IPS DF 6.9 (cell line): Measurements from ENCODE around the gene NOL7.
A peak's percentile ranks its signal among the peaks of the same experiment; 100 is the strongest.

ENCODE experiments used
- DNase-seq: peaks from one replicate; pipeline ENCODE4 v3.0.0-alpha.2; 2013; ENCODE audit warnings: low read depth, low spot score
- H3K27ac ChIP-seq: one replicate; pipeline ENCODE4 v1.5.1; 2013; ENCODE audit warnings: low read length, control low read depth
- H3K27me3 ChIP-seq: 2 replicates; pipeline ENCODE4 v1.6.1; 2013; ENCODE audit warnings: mild to moderate bottlenecking, low read length; ENCODE audit not compliant: control insufficient read depth, insufficient read depth
- H3K36me3 ChIP-seq: 2 replicates; pipeline ENCODE4 v1.6.1; 2013; ENCODE audit warnings: low read length; ENCODE audit not compliant: control insufficient read depth, insufficient read depth
- H3K4me1 ChIP-seq: 2 replicates; pipeline ENCODE4 v1.6.1; 2013; ENCODE audit warnings: low read length; ENCODE audit not compliant: control insufficient read depth, insufficient read depth
- H3K4me3 ChIP-seq: 2 replicates; pipeline ENCODE4 v1.5.1; 2013; ENCODE audit warnings: mild to moderate bottlenecking, low read length
- H3K9me3 ChIP-seq: 2 replicates; pipeline ENCODE4 v1.6.1; 2013; ENCODE audit warnings: low read length, inconsistent platforms; ENCODE audit not compliant: control insufficient read depth, insufficient read depth
- WGBS: extraction: QIAGEN DNeasy Blood & Tissue Kit; methylation state at CpG from one replicate; pipeline ENCODE4 v1.1.7; 2013; ENCODE audit warnings: mixed read lengths, missing lambda C conversion rate; ENCODE audit not compliant: insufficient read length, insufficient coverage; 5-methylcytosine and 5-hydroxymethylcytosine counted together

NOL7 gene

DNA sequence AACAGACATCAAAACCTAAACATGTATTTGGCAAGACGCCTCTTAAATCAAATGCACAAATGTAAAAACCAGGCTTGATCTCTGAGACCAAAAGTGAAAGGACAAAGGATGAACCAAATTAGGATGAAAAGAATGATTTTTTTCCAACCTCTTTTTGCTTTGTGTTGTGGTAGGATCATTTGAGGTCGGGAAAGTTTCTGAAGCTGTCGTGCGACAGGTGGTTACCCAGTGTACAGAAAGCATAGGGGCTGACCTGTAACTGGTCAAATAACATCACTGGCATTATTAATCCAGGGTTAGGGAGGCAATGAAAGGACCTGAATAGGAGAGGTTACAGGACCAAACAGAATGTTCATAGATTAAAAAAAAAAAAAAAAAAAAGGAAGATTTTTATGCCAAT lies 18.1 kb upstream of the NOL7 start:
- no peak for DNase-seq
- Histone ChIP-seq H3K4me1 (no peaks in the 10 kb centered on the region), H3K9me3 (no peaks in the 10 kb centered on the region), H3K4me3 (no peak overlapping the region), H3K27me3 (no peaks in the 10 kb centered on the region), H3K27ac (no peak overlapping the region), H3K36me3 (no peaks in the 10 kb centered on the region; the same call in 1 of the 2 replicates)
- whole genome bisulfite sequencing = no CpG with 5 or more reads among the region's 4 CpGs

DNA sequence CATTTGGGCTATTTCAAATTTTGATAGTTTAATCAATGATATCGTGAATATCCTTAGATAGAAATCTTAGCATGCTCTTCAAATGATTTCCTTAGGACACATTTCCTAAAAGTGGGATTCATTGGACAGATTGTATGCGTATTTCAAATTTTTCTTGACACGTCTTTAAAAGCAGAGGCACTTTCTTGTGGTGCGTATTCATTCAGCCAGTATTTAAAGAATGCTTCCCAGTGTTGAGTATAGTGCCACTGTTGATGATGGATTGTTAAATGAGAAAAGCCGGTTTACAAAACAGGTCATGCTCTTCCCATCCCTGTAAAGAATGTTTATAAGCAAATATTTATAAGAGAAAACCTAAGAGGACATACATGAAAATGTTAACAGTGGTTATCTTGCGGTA lies 15.1 kb upstream of the NOL7 start:
- H3K9me3 ChIP-seq = no peaks in the 10 kb centered on the region
- H3K4me3 ChIP-seq = no peak overlapping the region
- no peaks in the 10 kb centered on the region; the same call in 1 of the 2 replicates for H3K36me3 ChIP-seq
- DNase-seq = no peak
- WGBS = no CpG with 5 or more reads among the region's 6 CpGs
- H3K4me1 ChIP-seq = no peaks in the 10 kb centered on the region
- H3K27ac ChIP-seq = no peak overlapping the region
- no peaks in the 10 kb centered on the region for H3K27me3 ChIP-seq

DNA sequence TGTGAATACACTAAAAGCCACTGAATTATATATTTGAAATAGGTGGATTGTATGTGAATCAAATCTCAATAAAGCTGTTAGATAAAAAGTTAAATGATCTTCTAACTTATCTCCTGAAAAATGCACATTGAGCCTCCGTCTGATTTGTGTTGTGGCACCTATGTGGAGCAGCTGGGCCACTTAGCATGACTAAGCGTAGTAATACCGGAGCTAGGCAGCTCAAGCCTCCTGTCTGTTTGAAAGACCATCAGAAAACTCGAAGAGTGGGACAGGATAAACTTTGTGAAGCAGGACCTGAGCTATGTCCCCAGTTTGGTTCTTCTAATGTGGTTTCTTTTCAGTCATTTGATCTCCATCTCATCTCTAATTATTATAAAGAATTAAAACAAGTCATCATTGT lies 11.0 kb upstream of the NOL7 start:
- no peaks in the 10 kb centered on the region; the same call in 1 of the 2 replicates for H3K36me3 ChIP-seq
- H3K4me3 ChIP-seq = no peak overlapping the region
- WGBS = no CpG with 5 or more reads among the region's 4 CpGs
- no peak overlapping the region for H3K27ac ChIP-seq
- no peaks in the 10 kb centered on the region for H3K27me3 ChIP-seq
- H3K9me3 ChIP-seq = no peaks in the 10 kb centered on the region
- H3K4me1 ChIP-seq = no peaks in the 10 kb centered on the region
- no peak for DNase-seq

DNA sequence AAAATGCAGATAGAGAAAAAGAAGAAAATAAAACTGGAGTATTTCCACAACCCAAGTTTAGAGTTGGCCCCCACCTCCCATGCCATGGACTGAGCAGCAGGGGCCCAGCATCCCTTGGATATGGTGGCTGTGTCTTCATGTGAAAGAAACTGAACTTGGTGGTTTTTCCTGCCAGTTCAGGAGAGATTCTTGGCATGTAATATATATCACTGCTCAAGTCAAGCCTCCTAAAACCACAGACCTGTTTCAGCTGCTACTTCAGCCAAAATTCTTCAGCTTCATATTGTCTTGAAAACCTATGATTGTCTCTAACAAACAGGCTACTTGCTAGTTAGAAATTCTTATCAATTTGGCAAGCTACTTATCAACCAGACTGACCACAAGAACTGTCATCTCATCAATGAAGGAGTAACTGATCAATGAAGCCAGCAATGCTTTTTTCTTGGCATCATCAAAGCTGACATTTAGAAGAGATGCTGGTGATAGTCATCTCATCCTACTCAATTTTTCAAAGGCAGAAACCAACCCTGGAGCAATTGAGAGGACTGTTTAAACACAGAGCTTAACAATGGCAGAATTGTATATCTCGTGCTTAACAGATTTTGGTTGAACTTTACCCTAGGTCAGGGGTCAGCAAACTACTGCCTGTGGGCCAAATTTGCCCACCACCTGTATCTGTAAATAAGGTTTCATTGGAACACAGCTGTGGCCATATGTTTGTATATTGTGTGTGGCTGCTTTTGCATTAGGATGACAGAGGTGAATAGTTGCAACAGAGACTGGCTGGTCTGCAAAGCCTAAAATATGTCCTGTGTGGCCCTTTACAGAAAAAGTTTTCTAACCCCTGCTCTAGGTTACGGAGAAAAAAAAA lies 10.4 kb upstream of the NOL7 start:
- no peak for DNase-seq
- WGBS = no CpG with 5 or more reads among the region's 2 CpGs
- Histone ChIP-seq H3K36me3 (no peaks in the 10 kb centered on the region; the same call in 1 of the 2 replicates), H3K4me1 (no peaks in the 10 kb centered on the region), H3K27me3 (no peaks in the 10 kb centered on the region), H3K27ac (no peak overlapping the region), H3K4me3 (no peak overlapping the region), H3K9me3 (no peaks in the 10 kb centered on the region)

DNA sequence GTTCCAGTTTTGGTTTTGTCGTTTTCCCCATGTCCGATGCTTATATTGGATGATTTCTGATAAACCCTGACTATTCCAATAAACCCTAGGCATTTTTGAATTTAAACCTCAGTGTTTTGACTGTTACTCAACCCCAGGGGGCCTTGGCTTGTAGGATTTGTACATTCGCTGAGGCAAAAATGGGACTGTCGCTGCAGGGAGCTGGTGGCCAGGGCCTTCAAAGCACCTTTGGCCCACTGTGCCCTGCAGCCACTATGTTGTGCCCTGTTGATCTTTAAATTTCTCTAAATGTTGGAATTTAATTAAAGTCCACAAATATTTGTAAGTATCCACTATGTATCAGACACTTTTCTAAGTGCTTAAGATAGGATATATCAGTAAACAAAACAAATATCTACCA lies 9.5 kb upstream of the NOL7 start:
- WGBS = no CpG with 5 or more reads among the region's 4 CpGs
- Histone ChIP-seq H3K4me1 (no peaks in the 10 kb centered on the region), H3K36me3 (no peaks in the 10 kb centered on the region; the same call in 1 of the 2 replicates), H3K9me3 (no peaks in the 10 kb centered on the region), H3K27ac (no peak overlapping the region), H3K27me3 (no peaks in the 10 kb centered on the region), H3K4me3 (no peak overlapping the region)
- DNase-seq = no peak

DNA sequence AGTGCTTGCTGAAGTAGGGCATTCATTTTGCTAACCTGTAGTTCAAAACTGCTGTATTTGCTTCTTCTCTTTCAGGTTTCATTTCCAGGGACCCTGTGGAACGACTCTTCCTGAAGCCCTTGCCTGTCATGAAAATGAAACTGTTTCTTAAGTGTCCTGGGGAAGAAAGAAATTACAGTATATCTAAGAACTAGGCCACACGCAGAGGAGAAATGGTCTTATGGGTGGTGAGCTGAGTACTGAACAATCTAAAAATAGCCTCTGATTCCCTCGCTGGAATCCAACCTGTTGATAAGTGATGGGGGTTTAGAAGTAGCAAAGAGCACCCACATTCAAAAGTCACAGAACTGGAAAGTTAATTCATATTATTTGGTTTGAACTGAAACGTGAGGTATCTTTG lies 3.4 kb upstream of the NOL7 start:
- no peaks in the 10 kb centered on the region for H3K9me3 ChIP-seq
- H3K27ac ChIP-seq = no peak overlapping the region
- H3K4me3 ChIP-seq = no peak overlapping the region
- no peaks in the 10 kb centered on the region for H3K4me1 ChIP-seq
- no peak for DNase-seq
- no peaks in the 10 kb centered on the region for H3K36me3 ChIP-seq
- WGBS = 100% methylated on average over 1 of the region's 4 CpGs
- H3K27me3 ChIP-seq = no peaks in the 10 kb centered on the region

DNA sequence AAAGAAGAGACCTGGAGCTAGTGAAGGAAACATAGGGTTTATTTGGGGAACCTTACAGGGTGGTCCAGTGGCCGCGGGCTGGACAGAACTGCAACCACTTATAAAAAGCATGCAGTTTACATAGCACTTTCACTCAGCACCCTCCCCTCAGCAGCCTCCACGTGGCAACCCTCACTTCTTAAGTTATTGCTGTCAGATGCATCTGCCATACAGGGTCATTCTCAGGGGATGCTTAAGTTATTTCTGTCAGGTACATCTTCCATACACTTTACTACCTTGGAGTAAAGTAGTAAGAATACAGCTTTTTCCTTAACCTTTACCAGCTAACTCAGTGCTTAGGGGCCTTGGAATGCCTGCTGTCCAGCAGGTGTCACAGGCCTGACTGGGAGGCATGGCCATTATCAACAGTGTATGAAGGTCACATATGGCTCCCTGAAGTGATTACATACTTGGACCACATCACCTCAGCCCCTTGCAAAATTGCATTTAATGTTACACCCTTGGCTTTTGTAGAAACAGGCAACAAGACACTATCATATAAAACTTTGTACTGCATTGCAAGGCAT lies 2.0 kb upstream of the NOL7 start:
- H3K27ac ChIP-seq = no peak overlapping the region
- no peak overlapping the region for H3K4me3 ChIP-seq
- WGBS = no CpG with 5 or more reads among the region's 3 CpGs
- peaks cover 4% of the 10 kb centered on the region; the same call in 1 of the 2 replicates for H3K36me3 ChIP-seq
- H3K9me3 ChIP-seq = no peaks in the 10 kb centered on the region
- no peaks in the 10 kb centered on the region for H3K27me3 ChIP-seq
- H3K4me1 ChIP-seq = no peaks in the 10 kb centered on the region
- DNase-seq = no peak

DNA sequence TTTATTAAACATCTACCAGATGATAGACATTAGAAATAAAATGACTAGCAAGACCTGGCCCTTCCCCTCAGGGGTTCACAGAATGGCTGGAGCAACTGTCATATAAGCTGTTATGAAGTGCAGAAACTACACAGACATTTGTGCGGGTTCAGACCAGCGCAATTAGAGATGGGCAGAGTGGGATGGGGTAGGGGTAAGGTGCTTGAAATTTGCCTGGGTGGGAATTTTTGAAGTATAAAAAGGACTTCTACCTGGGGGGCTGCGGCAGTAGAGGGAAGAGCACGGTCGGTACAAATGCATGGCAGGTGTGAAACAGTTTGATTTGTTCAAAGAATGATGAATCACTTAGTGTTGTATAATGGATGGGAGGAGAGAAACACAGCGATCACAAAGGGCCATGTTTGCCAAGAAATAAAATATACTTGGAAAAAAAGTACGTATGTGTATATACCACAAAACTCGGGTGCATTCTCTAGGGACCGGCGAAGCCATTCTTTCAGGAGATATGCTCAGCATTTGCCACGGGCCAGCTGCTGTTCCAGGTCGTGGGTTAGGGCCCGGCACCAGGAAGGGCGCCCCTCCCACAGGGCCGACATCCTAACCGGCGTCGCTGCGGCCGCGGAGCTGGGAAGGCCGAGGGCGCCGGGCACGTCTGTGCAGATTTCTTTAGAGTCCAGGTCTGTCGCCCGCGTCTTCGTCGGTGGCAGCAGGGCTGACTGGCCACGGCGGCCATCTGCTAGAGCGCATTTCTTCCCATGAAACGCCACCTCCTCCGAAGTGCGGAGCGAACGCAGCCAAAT lies 809 bp upstream of the NOL7 start:
- Histone ChIP-seq H3K27ac (no peak overlapping the region), H3K27me3 (no peaks in the 10 kb centered on the region), H3K36me3 (peaks cover 12% of the 10 kb centered on the region), H3K4me3 (peak overlapping the region; percentile 95), H3K4me1 (no peaks in the 10 kb centered on the region), H3K9me3 (no peaks in the 10 kb centered on the region)
- no CpG with 5 or more reads among the region's 38 CpGs for WGBS
- DNase-seq = no peak

DNA sequence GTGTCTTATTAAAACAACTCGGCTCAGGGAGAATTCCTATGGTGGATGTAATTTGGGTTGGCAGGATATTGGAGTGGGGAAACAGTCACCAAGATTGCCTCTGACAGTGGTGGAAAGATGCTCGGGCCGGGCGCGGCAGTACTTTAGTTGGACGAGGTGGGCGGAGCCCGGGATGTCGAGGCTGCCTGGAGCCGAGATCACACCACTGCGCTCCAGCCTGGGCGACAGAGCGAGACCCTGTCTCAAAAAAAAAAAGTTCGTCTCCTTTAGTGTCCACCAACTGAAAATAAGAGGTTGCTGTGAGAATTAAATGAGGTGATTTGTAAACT lies 621 bp downstream of the NOL7 start:
- no peak overlapping the region for H3K27ac ChIP-seq
- no peak for DNase-seq
- WGBS = no CpG with 5 or more reads among the region's 14 CpGs
- H3K36me3 ChIP-seq = peaks cover 12% of the 10 kb centered on the region
- H3K4me3 ChIP-seq = peak overlapping the region; percentile 95
- H3K27me3 ChIP-seq = no peaks in the 10 kb centered on the region
- no peaks in the 10 kb centered on the region for H3K9me3 ChIP-seq
- H3K4me1 ChIP-seq = no peaks in the 10 kb centered on the region

DNA sequence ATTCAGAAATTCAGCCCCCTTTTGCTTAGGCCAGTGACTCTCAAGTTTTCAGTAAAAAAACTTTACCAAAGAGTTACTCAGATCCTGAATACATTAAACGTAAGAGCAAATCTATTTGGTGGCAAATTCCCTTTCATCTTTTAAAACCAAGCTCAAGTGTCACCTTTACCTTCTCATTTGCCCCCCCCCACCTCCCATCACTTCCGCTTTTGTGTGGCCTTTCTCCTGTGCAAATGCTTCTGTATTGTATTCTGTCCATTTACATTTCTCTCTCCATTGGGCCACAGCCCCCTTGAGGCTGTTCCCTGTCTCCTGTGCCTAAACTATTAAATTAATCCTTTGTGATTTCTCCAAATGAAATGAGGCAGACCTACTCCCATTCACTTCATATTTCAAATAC lies 1.9 kb downstream of the NOL7 start:
- H3K36me3 ChIP-seq = peaks cover 12% of the 10 kb centered on the region
- H3K27ac ChIP-seq = no peak overlapping the region
- no peak overlapping the region for H3K4me3 ChIP-seq

More for the DNA sequence above, 1.9 kb downstream of the NOL7 start:
- Histone ChIP-seq H3K4me1 (no peaks in the 10 kb centered on the region), H3K27me3 (no peaks in the 10 kb centered on the region), H3K9me3 (no peaks in the 10 kb centered on the region)
- WGBS = no CpG with 5 or more reads among the region's 2 CpGs
- DNase-seq = no peak
